ACC112 (cell line): ENCODE results near the gene ASXL2.

Source experiments
- H2AFZ ChIP-seq: fragments of 200-600 bp; sonication (generic); one replicate; pipeline ENCODE4 v1.6.0; 2017; ENCODE audit warnings: antibody characterized with exemption, low read length; ENCODE audit not compliant: unreplicated experiment
- H3K27ac ChIP-seq: fragments of 200-600 bp; sonication (generic); 2 replicates; pipeline ENCODE4 v1.5.1; 2014; ENCODE audit warnings: low read depth, mild to moderate bottlenecking, antibody characterized with exemption, low read length, moderate library complexity
- H3K27me3 ChIP-seq: fragments of 200-600 bp; sonication (generic); 2 replicates; pipeline ENCODE4 v1.6.1; 2014; ENCODE audit warnings: mild to moderate bottlenecking, antibody characterized with exemption, low read length, moderate library complexity, mixed read lengths; ENCODE audit not compliant: insufficient read depth
- H3K36me3 ChIP-seq: fragments of 200-600 bp; sonication (generic); 2 replicates; pipeline ENCODE4 v1.6.1; 2016; ENCODE audit warnings: mild to moderate bottlenecking, antibody characterized with exemption, low read length, moderate library complexity, mixed read lengths; ENCODE audit not compliant: insufficient read depth
- H3K4me1 ChIP-seq: fragments of 200-600 bp; sonication (generic); one replicate; pipeline ENCODE4 v1.6.1; 2016; ENCODE audit warnings: low read length, mixed read lengths; ENCODE audit not compliant: insufficient read depth, unreplicated experiment, control insufficient read depth
- H3K4me3 ChIP-seq: fragments of 200-600 bp; sonication (generic); 2 replicates; pipeline ENCODE4 v1.5.1; 2014; ENCODE audit warnings: mild to moderate bottlenecking, low read depth, low read length
- H3K79me2 ChIP-seq: fragments of 200-600 bp; sonication (generic); one replicate; pipeline ENCODE4 v1.6.0; 2016; ENCODE audit warnings: low read length; ENCODE audit not compliant: control insufficient read depth, unreplicated experiment, insufficient read depth

ASXL2 gene

DNA sequence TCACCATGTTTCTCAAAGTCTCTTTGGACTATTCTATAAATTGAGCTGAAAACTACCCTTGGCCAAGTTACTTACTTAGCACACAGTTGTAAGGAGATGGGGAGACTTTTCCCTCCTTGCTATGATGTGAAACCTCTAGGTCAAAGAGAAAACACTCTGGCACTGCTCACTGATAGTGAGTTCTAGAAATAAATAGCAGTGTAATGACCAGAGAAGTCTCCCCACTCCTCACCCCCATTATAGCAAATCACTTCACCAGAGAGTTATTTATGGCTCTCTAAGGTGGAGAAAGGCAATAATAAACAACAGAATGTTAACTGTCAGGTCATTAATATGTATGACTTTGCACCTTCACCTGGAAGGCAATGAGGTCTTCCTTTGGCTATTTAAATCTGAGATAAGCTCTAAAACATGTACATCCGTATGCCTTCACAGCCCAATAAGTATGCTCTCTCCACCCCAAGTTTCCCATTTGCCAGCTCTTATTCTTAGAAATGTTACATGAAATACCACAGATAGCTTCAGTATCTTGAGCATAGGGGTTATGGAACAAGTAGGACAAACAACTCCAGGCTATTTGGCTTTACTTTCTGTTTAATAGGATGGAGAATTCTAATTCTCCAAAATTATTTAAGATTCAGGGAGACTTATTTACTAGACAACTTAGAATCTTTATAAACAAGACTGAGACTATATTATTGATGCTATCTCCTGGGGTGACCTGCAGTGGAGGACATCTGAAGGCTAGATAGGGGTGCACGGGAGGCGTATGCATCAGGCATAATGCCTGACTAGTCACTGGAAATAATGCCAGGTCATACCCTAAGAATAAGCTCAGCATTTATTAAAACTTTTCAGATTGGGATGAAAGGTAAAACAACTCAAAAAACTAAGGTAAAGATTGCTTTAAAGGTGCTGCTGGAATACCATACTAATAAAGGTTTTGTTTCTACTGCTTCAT, 139.6 kb downstream of the ASXL2 start:
- Histone ChIP-seq H3K27me3 (no peaks in the 10 kb centered on the region), H3K4me1 (no peaks in the 10 kb centered on the region), H3K36me3 (peaks cover 16% of the 10 kb centered on the region), H3K4me3 (no peak overlapping the region), H3K27ac (no peak overlapping the region), H2AFZ (no peak overlapping the region), H3K79me2 (no peaks in the 10 kb centered on the region)

DNA sequence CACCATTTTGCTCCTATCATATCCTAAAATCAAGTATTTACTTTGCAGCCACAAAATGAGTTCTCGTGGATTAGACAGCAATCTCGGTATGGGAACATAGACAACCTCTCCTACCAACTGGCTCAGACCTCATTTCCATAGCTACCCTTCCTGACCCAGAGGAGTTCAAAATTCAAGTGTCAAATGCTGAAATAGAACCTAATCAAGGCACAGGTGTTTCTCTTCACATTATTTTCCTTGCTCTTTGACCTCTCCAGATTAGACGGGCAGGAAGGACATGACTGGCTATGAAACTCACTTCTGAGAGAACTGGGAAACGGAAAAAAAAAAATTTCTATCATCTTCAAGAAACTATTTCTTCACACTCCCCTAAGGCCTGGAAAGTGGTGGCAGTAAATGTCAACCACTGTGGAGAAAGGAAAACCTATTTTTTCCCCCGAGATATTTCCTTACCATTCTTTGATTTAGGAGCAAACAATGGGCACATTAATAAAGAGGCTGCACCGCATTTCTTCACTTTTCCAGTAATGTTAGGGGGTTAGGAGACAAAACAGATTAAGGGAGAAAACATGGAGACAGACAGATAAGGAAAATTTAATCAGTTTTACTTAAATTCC, 141.3 kb downstream of the ASXL2 start:
- Histone ChIP-seq H3K79me2 (no peaks in the 10 kb centered on the region), H3K36me3 (peaks cover 4% of the 10 kb centered on the region; the same call in 1 of the 2 replicates), H3K27ac (no peak overlapping the region), H3K4me1 (no peaks in the 10 kb centered on the region), H3K27me3 (no peaks in the 10 kb centered on the region), H3K4me3 (no peak overlapping the region), H2AFZ (no peak overlapping the region)

DNA sequence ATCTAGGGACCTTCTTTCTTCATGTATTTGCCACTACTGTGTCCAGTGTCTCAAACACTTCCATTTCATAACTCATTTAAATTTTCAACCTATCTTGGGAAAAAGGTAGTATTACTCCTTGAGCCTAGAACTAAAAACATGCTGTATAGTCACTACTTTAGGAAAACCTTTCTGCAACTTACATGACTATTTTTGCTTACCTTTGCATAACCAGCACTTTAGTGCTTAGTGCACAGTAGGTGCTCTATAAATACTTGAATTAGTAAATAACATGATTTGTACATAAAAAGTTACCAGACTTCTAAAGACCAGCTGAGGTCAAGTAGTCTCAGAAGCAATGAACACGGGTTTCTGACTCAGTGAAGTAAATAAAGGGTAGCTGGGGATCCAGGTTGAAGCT, 142.5 kb downstream of the ASXL2 start:
- Histone ChIP-seq H3K4me3 (no peak overlapping the region), H3K36me3 (no peaks in the 10 kb centered on the region), H3K27me3 (no peaks in the 10 kb centered on the region), H3K4me1 (no peaks in the 10 kb centered on the region), H3K27ac (no peak overlapping the region), H2AFZ (no peak overlapping the region), H3K79me2 (no peaks in the 10 kb centered on the region)

DNA sequence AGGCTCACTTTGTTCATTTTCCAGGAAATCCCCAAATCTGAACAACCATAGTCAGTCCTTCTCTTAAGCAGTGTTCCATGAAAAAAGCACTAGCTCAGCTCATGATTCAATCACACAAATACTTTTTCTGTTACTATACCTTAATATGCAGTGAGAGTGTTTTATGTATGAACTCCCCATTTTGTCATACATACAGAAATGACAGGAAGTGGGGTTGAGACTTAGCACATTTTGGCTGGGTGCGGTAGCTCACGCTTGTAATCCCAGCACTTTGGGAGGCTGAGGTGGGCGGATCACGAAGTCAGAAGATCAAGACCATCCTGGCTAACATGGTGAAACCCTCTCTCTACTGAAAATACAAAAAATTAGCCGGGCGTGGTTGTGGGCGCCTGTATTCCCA, 149.7 kb downstream of the ASXL2 start:
- no peaks in the 10 kb centered on the region for H3K27me3 ChIP-seq
- H3K4me1 ChIP-seq, result no peaks in the 10 kb centered on the region
- no peak overlapping the region for H2AFZ ChIP-seq
- no peak overlapping the region for H3K4me3 ChIP-seq
- H3K36me3 ChIP-seq, result no peaks in the 10 kb centered on the region
- no peak overlapping the region for H3K27ac ChIP-seq
- H3K79me2 ChIP-seq, result no peaks in the 10 kb centered on the region

DNA sequence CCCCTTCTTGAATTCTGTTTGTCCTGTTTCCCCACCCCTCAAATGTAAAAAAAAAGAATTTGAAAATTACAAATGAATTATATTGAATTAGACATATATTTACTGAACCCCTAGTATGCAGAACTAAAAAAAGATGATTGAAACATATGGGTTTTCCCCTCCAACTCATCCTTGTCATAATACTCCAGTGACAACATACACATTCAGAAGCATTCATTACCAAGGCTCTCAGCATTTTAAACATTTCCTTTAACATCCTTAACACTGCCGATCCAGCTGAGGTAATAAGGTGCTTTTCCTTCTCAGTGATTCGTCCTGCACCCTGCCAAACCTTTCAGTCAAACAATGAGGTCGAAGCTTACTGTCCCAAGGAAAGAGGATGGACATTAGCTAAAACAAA, 151.8 kb downstream of the ASXL2 start:
- Histone ChIP-seq H3K27ac (no peak overlapping the region), H2AFZ (no peak overlapping the region), H3K36me3 (no peaks in the 10 kb centered on the region), H3K27me3 (peaks cover 9% of the 10 kb centered on the region), H3K4me1 (no peaks in the 10 kb centered on the region), H3K4me3 (no peak overlapping the region), H3K79me2 (no peaks in the 10 kb centered on the region)

DNA sequence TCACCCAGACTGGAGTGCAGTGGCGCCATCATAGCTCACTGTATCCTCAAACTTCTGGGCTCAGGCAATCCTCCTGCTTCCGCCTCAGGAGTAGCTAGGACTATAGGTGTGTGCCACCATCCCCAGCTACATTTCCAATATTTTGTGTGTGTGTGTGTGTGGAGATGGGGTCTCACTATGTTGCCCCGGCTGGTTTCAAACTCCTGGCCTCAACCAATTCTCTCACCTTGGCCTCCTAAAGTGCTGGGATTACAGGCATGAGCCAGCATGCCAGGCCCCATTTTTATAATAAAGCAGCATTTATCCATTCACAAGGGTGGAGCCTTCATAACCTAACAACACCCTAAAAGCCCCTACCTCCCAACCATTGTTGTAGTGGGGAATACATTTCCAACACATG, 152.4 kb downstream of the ASXL2 start:
- Histone ChIP-seq H3K36me3 (no peaks in the 10 kb centered on the region), H2AFZ (no peak overlapping the region), H3K27ac (no peak overlapping the region), H3K4me1 (no peaks in the 10 kb centered on the region), H3K4me3 (no peak overlapping the region), H3K27me3 (peaks cover 16% of the 10 kb centered on the region), H3K79me2 (no peaks in the 10 kb centered on the region)

DNA sequence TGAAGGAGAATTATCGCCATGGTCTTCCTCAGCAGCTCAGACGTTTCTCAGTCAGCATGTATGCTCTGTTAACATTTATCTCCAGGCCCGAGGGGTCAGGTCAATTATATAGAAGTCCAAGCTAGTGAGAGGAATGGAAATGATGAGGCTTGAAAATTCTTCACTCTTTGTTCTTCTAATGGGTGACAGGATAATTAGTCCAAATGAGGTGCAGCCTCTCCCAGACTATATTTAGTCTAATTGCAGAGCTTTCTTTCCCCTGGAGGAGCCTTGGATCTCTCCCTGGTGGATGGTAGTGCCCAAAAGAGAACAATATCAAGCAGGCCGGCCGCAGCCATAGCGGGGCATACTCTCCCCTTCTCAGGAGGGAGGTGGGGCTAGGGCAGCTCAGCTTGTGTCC, 153.5 kb downstream of the ASXL2 start:
- peaks cover 25% of the 10 kb centered on the region for H3K27me3 ChIP-seq
- no peak overlapping the region for H3K4me3 ChIP-seq
- H3K36me3 ChIP-seq, result no peaks in the 10 kb centered on the region
- H2AFZ ChIP-seq, result no peak overlapping the region
- no peaks in the 10 kb centered on the region for H3K79me2 ChIP-seq
- no peak overlapping the region for H3K27ac ChIP-seq
- H3K4me1 ChIP-seq, result no peaks in the 10 kb centered on the region

DNA sequence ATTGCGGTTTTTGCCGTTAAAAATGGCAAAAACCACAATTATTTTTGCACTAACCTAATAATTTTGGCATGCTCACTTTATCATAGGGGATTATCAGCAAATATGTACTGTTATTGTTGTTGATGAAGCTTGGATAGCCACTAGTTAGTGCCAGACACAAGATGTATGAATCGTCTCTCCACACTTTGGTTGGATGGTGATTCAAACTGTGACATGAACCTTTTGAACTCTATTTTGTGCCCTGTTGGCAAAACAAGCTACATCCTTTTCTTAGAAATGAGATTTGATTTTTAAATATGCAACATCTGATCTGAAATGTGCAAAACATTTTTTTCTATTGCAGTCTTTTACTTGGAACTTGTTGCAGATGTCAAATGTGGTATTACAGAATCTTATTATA, 156.1 kb downstream of the ASXL2 start:
- Histone ChIP-seq H3K4me1 (no peaks in the 10 kb centered on the region), H2AFZ (no peak overlapping the region), H3K27ac (no peak overlapping the region), H3K36me3 (no peaks in the 10 kb centered on the region), H3K27me3 (peaks cover 30% of the 10 kb centered on the region), H3K79me2 (no peaks in the 10 kb centered on the region), H3K4me3 (no peak overlapping the region)

DNA sequence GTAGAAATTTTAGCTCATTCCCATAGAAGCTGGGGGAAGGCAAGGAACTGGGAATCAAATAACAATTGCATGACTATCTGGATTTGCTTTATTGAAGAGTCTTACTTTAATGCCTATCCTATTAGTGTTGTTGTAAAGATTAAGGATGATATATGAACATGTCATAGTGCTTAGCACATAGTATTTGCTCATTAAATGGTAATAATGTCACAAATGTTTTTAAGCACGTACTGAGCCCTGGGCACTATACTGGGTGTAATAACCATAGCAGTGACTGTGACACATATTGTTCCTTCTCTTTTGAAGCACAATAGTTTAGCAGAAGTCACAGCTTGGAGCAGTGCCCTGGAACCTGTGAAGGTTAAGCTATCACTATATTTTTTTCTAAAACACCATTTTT, 157.7 kb downstream of the ASXL2 start:
- Histone ChIP-seq H2AFZ (no peak overlapping the region), H3K27ac (no peak overlapping the region), H3K4me1 (no peaks in the 10 kb centered on the region), H3K79me2 (no peaks in the 10 kb centered on the region), H3K36me3 (no peaks in the 10 kb centered on the region), H3K4me3 (no peak overlapping the region), H3K27me3 (peaks cover 30% of the 10 kb centered on the region)

DNA sequence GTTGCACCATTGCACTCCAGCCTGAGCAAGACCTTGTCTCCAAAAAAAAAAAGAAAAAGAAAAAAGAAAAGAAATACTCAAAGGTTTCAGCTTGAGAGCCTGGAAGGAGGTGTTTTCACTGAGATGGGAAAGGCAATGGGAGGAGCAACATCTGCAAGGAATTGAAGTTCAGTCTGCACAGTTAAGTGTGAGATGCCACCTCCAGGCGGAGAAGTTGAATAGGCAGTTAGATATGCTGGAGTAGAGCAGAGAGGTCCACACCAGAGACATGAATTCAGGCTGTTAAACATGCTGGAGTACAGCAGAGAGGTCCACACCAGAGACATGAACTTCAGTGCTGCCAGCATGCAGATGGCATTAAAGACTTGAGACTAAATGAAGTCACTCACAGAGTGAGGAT, 163.5 kb downstream of the ASXL2 start:
- no peaks in the 10 kb centered on the region for H3K36me3 ChIP-seq
- H3K27ac ChIP-seq, result no peak overlapping the region
- H3K4me1 ChIP-seq, result no peaks in the 10 kb centered on the region
- no peak overlapping the region for H3K4me3 ChIP-seq
- no peaks in the 10 kb centered on the region for H3K79me2 ChIP-seq
- H3K27me3 ChIP-seq, result peaks cover 5% of the 10 kb centered on the region; the same call in 1 of the 2 replicates
- H2AFZ ChIP-seq, result no peak overlapping the region

DNA sequence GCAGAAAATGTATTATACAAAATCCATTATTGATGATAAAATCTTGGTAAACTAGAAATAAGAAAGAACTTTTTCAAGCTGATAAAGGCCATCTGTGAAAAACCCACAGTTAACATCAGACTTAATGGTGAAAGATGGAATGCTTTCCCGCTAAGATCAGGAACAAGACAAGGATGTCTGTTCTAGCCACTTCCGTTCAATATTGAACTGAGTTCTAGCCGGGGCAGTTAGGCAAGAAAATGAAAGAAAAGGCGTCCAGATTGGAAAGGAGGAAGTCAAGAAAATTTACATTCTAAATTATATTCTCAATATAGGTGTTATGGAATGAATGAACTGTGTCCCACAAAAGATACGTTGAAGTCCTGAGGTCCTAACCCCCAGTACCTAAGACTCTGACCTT, 165.8 kb downstream of the ASXL2 start:
- Histone ChIP-seq H2AFZ (peak overlapping the region; percentile 83), H3K27me3 (no peaks in the 10 kb centered on the region; the same call in 1 of the 2 replicates), H3K4me3 (no peak overlapping the region), H3K4me1 (no peaks in the 10 kb centered on the region), H3K27ac (no peak overlapping the region), H3K36me3 (no peaks in the 10 kb centered on the region), H3K79me2 (no peaks in the 10 kb centered on the region)
